Fibroblast of pulmonary artery (primary cell): ENCODE measurements around the gene SKA3.
"Not testable (repeated sequence)": the region's sequence is repeated elsewhere in the genome, so short reads cannot be mapped to it uniquely, and the experiment has no call there.

Experiments
- DNase-seq: peaks from one replicate; pipeline ENCODE4 v3.0.0-alpha.2; 2010; ENCODE audit warnings: low read depth
- H3K4me3 ChIP-seq: replicated peaks from 2 replicates; pipeline ENCODE4 v1.5.1; 2011; ENCODE audit warnings: low read depth, mild to moderate bottlenecking, control low read depth, low read length, moderate library complexity
- CTCF ChIP-seq: IDR thresholded peaks from 2 replicates; pipeline ENCODE4 v1.5.1; 2011; ENCODE audit warnings: mild to moderate bottlenecking, control low read depth, low read length, inconsistent platforms; ENCODE audit errors: missing control alignments

Gene SKA3

GRCh38 chr13:21176982-21177284 lies 581 bp upstream of the SKA3 start:
- no peak for DNase-seq
- peak overlapping the region; percentile 96 for H3K4me3 ChIP-seq
- no peak for TF ChIP-seq CTCF

- peak; percentile 42 for DNase-seq
- TF ChIP-seq CTCF = no peak
- peak overlapping the region; percentile 96 for H3K4me3 ChIP-seq
Measured at GRCh38 chr13:21175656-21176214, 617 bp downstream of the SKA3 start.

GRCh38 chr13:21173767-21174166 lies 2.6 kb downstream of the SKA3 start:
- not testable (repeated sequence) for DNase-seq, H3K4me3 ChIP-seq

- no peak for TF ChIP-seq CTCF
- no peak overlapping the region for H3K4me3 ChIP-seq
- DNase-seq = no peak
Measured at GRCh38 chr13:21171420-21171819, 4.9 kb downstream of the SKA3 start.

GRCh38 chr13:21165606-21166005 lies 10.7 kb downstream of the SKA3 start:
- not testable (repeated sequence) for H3K4me3 ChIP-seq, DNase-seq

GRCh38 chr13:21164631-21165030 lies 11.7 kb downstream of the SKA3 start:
- no peak for TF ChIP-seq CTCF
- DNase-seq = no peak
- H3K4me3 ChIP-seq = no peak overlapping the region

GRCh38 chr13:21152251-21152899 lies 24.0 kb downstream of the SKA3 start:
- no peak for TF ChIP-seq CTCF
- H3K4me3 ChIP-seq = no peak overlapping the region
- DNase-seq = no peak

- no peak for DNase-seq
- H3K4me3 ChIP-seq = no peak overlapping the region
- TF ChIP-seq CTCF = no peak
Measured at GRCh38 chr13:21150013-21150412, 26.3 kb downstream of the SKA3 start.
